ENCODE measurements around the gene SDF4.

DNA sequence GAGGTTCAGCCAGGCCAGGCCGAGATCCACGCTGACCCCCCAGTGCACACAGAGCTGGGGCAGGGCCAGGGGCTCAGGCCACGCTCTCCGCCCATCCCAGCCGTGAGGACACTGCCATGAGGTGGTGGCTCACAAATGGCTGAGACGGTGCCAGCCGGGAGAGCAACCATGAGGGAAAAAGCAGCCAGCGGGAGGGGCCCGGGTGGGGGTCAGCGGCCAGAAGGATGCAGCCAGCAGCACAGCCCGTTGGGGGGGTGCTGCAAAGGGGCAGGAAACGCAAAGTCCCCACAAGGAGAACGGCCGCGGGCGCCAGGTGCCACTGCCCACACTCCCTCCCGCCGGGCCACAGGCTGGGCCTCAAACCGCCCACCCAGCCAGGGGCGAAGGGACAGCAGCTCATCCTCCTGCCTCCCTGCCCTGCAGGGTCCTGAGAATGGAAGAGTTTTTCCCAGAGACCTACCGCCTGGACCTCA is 49.8 kb downstream of the SDF4 start:
- TF ChIP-seq, protein P1, sequence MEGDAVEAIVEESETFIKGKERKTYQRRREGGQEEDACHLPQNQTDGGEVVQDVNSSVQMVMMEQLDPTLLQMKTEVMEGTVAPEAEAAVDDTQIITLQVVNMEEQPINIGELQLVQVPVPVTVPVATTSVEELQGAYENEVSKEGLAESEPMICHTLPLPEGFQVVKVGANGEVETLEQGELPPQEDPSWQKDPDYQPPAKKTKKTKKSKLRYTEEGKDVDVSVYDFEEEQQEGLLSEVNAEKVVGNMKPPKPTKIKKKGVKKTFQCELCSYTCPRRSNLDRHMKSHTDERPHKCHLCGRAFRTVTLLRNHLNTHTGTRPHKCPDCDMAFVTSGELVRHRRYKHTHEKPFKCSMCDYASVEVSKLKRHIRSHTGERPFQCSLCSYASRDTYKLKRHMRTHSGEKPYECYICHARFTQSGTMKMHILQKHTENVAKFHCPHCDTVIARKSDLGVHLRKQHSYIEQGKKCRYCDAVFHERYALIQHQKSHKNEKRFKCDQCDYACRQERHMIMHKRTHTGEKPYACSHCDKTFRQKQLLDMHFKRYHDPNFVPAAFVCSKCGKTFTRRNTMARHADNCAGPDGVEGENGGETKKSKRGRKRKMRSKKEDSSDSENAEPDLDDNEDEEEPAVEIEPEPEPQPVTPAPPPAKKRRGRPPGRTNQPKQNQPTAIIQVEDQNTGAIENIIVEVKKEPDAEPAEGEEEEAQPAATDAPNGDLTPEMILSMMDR (IDR thresholded peaks at IDR 0.05 in 8 of 11, conservative IDR thresholded peaks at IDR 0.05 in 3 of 11), result no peak
- TF ChIP-seq POLR2A (IDR thresholded peaks at IDR 0.05) (no peak), POLR2AphosphoS5 (IDR thresholded peaks at IDR 0.05) (no peak)
